GM19452 (cell line): ENCODE data around the gene MYOCOS.
"Not testable (repeated sequence)": the region's sequence is repeated elsewhere in the genome, so short reads cannot be mapped to it uniquely, and the experiment has no call there.

Experiments used
- ATAC-seq: cut with Tn5 transposase; IDR thresholded peaks from one replicate; pipeline ENCODE4 v1.9.1; 2021; ENCODE audit not compliant: unreplicated experiment

MYOCOS gene, protein sequence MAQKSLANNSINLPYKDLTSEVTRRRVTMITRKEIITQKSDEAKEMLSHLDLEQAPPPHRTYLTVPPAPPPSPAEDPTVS

DNA sequence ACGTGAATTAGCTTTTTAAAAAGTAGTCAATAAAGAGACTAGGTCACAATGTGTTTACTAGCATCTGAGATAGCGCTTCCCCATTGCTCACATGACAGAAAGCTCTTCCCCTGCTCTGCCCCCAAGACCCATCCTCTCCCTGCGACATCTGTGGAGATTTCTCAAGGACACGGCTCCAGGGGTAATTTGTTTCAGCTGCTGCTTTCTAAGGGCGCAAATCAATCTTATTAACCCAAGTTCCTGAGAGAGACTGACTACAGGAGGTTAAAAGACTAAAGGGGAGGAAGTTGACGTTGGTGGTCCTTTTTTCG, at the start of gene MYOCOS:
Gene MYOCOS (plus strand): TSS at position 92 of the 311 bp plus-strand sequence. CDS start 1,641 bp downstream, outside the sequence.
- ATAC-seq = no peak

DNA sequence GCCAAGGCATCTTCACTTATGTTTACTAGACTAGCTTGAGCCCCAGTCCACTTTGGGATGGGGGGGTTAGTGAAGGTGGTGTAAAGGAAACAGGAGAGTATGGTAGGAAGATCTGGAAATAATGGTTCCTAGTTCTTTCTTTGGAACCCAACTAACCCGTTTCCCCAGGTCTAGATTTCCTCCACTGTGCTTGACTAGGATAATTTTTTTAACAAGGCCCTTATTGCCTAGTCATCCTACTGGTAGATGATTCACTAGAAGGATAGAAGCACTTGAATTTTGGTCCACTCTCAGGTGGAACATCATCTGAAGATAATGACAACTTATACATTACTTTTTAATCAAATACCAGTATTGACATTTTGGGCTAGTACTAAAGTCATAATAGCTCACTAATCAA, 45.9 kb upstream of the MYOCOS start:
- ATAC-seq = no peak

DNA sequence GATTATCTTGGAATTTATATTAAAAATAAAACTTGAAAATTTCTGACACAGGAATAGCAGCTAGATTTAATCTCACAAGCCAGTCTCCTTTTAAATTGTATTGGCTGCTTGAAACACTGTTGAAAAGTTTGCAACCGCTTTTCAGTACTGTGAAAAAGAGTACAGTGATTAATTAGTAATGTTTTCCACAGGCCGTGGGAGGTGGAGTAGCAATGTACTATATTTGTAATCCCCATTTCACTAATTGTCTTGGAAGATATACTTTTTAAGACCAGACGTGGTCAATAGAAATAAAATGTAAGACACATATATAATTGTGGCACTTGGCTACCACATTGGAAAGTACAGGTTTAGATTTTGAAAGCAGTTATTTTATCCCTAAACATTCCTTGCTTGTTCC, 40.8 kb upstream of the MYOCOS start:
- no peak for ATAC-seq

DNA sequence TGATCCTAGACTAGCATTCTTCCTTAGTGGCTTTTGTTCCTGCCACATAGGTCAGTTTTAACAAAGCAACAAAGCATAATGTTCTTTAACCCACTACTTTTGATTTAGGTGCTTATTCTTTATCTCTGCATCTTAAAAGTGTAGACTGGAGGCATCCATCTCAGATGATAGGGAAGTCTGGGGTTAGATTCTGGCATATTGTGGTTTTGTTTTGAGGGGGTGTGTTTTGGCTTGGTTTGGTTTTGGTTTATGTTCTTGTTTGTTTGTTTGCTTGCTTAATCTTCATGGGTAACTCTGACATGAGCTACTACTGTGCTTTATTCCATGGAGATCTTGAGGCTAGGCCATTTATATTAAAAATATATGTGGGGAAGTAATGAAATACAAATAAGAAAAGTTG, 40.3 kb upstream of the MYOCOS start:
- no peak for ATAC-seq

DNA sequence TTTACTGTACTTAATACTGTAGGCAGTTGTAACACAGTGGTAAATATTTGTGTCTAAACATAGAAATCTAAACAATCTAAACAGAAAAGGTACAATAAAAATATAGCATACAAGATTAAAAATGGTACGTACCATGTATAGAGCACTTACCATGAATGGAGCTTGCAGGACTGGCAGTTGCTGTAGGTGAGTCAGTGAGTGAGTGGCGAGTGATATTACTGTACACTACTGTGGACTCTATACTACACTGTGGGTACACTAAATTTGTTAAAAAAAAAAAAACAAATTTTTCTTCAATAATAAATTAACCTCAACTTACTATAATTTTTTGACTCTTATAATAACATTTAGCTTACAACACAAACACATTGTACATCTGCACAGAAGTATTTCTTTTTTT, 39.5 kb upstream of the MYOCOS start:
- no peak for ATAC-seq

DNA sequence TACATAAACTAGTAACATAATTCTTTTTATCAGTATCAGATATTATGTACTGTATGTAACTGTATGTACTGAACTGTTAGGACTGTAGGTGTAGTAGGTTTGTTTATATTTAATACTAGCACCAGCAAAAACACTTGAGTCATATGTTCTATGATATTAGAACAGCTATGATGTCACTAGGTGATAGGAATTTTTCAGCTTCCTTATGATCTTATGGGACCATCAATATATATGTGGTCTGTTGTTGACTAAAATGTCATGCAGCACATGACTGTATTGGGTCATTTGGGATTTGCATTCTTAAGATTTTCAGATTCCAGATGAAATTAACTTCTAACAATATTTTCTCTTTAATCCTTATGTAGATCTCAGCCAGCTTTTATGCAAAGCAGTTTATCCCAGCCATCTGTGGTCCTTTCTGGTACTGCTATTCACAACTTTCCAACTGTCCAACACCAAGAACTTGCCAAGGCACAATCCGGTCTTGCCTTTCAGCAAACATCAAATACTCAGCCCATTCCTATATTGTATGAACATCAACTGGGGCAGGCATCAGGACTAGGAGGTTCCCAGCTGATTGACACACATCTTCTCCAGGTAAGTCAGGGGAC, 38.3 kb upstream of the MYOCOS start:
- ATAC-seq = no peak

DNA sequence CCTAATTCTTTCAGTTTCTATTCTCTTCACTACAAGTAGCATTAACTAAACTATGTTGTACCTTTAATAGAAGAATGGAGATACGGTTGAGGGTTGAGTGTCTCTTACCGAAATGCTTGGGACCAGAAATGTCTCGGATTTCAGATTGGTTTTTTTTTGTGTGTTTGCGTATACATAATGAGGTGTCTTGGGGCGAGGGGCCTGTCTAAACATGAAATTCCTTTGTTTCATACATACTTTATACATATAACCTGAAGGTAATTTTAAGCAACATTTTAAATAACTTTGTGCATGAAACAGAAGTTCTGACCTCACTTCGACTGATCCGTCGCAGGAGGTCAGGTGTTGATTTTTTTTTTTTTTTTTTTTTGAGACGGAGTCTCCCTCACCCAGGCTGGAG, 36.3 kb upstream of the MYOCOS start:
- no peak for ATAC-seq

DNA sequence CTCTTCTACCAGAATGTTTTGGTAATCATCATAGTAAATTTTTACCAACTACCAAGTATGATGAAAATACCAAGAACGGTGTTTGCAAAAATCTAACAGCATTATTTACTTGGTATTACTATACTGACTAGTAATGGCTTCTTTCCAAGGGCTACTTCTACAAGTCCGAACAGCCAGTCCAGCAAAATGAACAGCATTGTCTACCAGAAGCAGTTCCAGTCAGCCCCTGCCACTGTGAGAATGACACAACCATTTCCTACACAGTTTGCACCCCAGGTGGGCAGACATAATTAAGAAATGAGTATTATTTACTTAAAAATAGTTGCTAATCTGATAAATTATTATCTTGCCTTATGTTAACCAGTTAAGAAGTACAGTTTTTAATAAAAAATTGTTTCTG, 33.8 kb upstream of the MYOCOS start:
- no peak for ATAC-seq

DNA sequence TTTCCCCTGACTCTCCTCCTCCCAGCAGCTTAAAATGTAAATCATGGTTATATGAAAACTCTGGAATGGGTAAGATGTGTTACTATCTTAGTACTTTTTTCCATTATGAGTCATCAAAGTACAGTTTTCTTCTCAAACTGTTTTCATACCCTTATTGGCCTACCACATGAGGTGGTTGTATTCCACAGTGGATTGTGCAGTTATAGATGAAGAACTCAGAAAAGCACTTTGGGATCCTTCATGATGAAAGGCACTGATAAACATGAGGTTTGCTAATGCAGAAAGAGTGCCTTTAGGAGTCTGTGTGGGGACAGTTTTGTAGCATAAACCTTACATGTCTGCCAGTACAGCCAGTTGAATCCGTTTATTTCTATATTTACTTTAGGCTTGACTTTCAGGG, 32.0 kb upstream of the MYOCOS start:
- no peak for ATAC-seq

DNA sequence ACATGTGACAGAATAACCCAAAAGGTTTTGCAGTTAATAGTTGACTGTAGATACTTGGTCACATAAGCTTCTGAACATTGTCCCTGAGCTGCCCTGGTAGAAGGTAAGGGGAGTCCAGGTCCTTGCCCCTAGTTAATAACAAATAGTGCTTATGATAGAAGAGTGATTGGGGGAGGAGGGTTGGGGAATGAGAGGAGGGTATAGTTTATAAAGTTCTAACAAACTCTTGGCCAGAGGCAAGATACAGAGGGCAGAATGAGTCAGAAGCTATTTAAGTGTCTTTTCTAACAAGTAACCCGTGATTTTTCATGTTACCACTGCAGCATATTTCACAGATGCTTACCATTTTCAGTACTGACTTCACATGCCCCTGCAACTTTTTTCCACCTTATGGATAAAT, 26.7 kb upstream of the MYOCOS start:
- ATAC-seq = no peak

DNA sequence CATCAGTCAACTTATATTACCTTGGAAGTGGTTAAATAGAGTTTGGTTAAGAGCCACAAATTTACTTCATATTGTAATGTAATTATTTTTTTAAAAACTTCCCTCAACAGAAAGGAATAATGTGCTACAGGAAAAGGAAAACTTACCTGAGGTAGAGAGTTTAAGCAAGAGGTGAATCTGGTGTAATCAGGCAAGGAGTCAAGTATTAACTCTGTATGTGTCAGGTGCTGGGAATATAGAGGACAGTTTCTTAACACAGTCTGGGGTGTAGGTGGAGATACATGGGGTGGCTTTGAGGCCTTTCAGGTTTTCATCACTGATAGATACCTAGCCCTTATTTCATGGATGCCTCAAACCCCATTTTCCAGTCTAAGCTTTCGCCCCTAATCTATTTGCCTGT, 25.9 kb upstream of the MYOCOS start:
- ATAC-seq = no peak

DNA sequence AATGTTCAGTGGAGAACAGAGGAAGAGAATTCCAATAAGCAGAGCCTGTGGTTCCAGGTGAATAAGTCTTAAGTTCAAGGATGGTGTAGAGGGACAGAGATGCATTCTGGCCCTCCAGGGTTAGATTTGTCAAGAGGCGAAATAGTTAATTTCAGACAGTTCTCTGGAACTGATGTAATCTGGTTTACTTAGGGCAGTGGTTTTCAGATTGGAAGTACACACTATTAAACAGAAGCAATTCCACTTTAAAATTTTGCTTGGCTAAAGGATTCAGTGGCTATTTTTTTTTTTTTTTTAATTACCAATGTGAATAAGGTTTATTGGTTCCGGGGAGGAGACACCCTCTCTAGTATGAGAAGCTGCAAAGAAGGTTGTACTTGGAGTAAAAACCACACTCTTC, 25.3 kb upstream of the MYOCOS start:
- no peak for ATAC-seq

DNA sequence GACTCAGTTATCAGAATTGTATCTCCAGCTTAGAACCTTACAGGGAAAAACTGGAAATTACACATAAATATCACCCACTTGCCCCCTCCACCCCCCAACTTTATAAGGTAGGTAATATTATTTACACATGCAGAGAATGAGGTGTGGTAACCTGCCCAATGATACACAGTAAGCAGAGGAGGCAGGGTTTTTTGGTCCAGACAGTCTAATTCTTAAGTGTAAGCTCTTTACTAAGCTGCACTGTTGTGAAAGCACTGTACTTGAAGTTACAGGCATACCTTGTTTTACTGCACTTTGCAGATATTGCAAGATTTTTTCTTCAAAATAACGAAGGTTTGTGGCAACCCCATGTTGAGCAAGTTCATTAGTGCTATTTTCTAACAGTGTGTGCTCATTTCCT, 24.8 kb upstream of the MYOCOS start:
- no peak for ATAC-seq

DNA sequence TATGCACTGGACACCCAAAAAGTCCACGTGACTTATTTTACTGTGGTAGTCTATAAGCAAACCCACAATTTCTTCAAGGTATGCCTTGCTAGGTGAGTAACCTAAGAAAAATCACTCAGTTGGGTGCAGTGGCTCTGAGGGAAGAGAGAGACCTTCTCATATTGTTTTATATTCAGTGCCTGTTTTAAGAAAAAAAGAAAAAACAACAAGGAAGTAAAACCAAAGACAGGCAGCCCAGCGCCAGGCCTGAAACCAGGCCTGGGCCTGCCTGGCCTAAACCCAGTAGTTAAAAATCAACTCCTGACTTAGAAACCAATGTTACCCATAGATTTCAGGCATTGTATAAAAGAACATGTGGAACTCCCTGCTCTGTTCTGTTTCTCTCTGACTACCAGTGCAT, 21.7 kb upstream of the MYOCOS start:
- peak; percentile 58 for ATAC-seq

DNA sequence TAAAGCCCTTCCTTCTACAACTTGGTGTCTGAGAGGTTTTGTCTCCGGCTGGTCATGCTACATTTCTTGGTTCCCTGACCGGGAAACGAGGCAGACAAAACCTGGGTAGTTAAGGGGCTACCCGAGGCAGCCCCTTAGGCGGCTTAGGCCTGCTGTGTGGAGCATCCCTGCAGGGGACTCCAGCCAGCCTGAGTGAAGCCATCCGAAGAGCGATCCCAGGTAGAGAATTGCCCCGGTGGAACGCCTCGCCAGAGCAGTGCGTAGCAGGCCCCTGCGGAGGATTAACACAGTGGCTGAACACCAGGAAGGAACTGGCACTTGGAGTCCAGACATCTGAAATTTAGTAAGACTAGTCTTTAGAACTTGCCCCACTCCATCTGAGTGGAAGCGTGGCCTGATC, 21.2 kb upstream of the MYOCOS start:
- no peak for ATAC-seq

DNA sequence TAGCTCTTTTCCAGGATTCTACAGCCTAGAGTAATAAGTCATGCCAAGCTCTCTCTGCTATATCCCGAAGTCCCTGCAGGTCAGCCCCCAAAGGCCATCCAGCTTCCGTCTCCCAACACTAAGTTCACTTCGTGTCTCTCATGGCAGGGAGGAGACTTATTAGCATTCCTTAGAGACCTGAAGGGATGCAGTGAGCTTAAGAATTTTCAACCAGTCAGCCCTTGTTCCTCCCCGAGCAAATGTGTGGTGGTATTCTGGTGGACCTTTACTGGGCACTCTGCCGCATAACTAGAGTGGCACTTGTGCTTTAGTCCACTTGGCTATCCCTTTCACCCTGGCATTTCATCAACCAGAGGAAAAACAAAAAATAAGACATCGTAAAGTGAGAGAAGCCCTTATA, 19.0 kb upstream of the MYOCOS start:
- ATAC-seq = not testable (repeated sequence)

DNA sequence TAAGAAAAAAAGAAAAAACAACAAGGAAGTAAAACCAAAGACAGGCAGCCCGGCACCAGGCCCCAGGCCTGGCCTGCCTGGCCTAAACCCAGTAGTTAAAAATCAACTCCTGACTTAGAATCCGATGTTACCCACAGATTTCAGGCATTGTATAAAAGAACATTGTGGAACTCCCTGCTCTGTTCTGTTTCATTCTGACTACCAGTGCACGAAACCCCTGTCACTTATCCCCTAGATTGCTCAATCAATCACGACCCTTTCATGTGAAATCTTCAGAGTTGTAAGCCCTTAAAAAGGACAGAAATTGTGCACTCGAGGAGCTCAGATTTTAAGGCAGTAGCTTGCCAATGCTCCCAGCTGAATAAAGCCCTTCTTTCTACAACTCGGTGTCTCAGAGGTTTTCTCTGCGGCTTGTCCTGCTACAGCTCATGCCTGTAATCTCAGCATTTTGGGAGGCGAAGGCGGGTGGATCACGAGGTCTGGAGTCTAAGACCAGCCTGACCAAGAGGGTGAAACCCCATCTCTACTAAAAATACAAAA, 15.6 kb upstream of the MYOCOS start:
- ATAC-seq = peak; percentile 53

DNA sequence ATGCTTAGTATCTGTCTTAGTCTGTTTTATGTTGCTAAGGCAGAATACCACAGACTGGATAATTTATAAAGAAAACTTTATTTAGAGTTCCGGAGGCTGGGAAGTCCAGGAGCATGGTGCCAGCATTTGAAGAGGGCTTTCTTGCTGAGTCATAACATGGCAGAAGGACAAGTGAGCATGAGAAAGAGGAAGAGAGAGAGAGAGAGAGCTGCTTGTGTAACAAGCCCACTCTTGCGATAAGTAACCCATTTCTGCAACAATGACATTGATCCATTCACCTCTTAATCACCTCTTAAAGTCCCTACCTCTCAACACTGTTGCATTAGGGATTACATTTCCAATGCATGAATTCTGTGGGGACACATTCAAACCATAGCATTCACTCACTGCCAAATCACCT, 11.7 kb upstream of the MYOCOS start:
- ATAC-seq = peak; percentile 45

DNA sequence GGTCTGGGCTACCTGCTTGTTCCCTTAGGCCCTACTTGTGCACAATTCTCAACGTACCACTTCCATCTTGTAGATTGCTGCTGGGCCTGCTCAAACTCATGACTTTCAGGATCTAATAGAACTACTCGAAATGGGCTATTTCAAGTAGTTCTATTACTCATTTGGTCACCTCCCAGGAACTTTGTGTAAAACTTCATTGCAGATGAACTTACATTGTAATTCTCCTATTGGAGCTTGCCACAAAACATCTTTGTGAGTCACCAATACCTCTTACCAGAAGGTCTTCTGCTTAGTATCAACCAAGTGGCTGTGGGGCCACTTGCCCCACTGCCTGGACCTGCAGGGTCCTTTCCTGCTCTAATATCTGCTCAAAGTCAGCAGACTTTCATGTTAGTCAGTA, 10.7 kb upstream of the MYOCOS start:
- no peak for ATAC-seq

DNA sequence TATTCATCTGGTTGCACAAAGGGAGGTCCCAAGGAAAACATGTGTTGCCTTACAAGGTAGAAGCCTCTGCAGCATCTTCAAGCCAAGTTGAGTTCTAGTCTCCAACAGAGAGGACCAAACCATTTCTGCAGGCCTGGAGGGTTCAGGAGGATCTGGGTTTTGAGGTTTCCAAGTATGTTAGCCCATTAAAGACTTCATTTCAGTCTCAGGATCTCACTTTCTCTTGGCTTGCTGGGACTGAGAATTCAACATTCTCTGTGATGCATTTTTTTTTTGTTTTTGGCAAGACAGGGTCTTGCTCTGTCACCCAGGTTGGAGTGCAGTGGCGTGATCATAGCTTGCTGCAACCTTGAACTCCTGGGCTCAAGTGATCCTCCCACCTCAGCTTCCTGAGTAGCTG, 8.8 kb upstream of the MYOCOS start:
- ATAC-seq = no peak

DNA sequence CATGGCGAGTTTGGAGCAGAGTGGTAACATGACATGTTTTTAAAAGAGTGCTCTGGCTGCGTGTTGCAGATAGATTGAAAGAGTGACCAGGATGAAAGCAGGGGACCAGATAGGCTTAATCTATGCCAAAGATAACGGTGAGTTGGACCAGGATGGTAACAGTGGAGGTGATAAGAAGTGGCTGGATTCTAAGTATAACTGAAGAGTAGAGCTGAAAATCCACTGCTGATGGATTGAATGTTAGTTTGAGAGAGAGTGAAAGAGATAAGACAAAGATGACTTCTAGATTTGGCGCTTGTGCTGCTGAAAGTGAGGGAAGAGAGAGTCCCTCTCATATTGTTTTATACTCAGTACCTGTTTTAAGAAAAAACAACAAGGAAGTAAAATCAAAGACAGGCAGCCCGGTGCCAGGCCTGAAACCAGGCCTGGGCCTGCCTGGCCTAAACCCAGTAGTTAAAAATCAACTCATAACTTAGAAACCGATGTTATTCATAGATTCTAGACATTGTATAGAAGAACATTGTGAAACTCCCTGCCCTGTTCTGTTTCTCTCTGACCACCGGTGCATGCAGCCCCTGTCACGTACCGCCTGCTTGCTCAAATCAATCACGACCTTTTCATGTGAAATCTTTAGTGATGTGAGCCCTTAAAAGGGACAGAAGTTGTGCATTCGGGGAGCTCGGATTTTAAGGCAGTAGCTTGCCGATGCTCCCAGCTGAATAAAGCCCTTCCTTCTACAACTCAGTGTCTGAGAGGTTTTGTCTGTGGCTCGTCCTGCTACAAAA, 6.7 kb upstream of the MYOCOS start:
- peak; percentile 39 for ATAC-seq

DNA sequence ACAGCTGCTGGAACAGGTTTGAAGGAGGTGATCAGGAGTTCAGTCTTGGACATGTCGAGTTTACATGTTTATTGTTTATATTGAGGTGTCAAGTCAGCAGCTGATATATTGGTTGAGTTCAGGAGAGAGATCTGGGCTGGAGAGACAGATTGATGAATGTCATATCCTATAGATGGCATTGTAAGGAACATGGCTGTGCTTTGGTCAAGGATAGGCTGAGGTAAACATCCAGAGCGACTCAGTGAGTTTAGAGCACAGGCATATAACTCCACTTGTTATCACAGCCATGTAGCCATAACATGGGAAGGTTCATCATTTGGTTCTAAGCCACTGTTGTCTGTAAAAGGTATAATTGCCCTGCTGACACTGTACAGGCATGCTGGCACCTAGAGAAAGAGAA, 5.5 kb upstream of the MYOCOS start:
- ATAC-seq = no peak
